Endothelial cell (in vitro differentiated cells): Measurements from ENCODE around the gene GRM8. TPM values are rescaled to one million over a fixed set of nuclear protein-coding genes. Genes with fewer than 3 reads are reported as not detected.
"Not testable (repeated sequence)": the region's sequence is repeated elsewhere in the genome, so short reads cannot be mapped to it uniquely, and the experiment has no call there.

Source experiments
- DNase-seq: peaks from one replicate; pipeline ENCODE4 v3.0.0; 2021; ENCODE audit warnings: low spot score
- H3K27ac Mint-ChIP-seq: one replicate; pipeline ENCODE4 v1.8.0; 2021; ENCODE audit warnings: mixed read lengths, inconsistent platforms; ENCODE audit not compliant: unreplicated experiment
- H3K27me3 Mint-ChIP-seq: one replicate; pipeline ENCODE4 v1.8.0; 2021; ENCODE audit warnings: mild to moderate bottlenecking, moderate library complexity, mixed read lengths, inconsistent platforms; ENCODE audit not compliant: unreplicated experiment
- H3K36me3 Mint-ChIP-seq: one replicate; pipeline ENCODE4 v1.8.0; 2021; ENCODE audit warnings: mild to moderate bottlenecking, low read depth, mixed read lengths, inconsistent platforms; ENCODE audit not compliant: unreplicated experiment
- H3K4me1 Mint-ChIP-seq: one replicate; pipeline ENCODE4 v1.8.0; 2021; ENCODE audit warnings: mild to moderate bottlenecking, mixed read lengths, inconsistent platforms; ENCODE audit not compliant: unreplicated experiment
- H3K4me3 Mint-ChIP-seq: one replicate; pipeline ENCODE4 v1.8.0; 2021; ENCODE audit warnings: mild to moderate bottlenecking, mixed read lengths, inconsistent platforms; ENCODE audit not compliant: unreplicated experiment
- H3K9me3 Mint-ChIP-seq: one replicate; pipeline ENCODE4 v1.8.0; 2021; ENCODE audit warnings: mixed read lengths, inconsistent platforms; ENCODE audit not compliant: unreplicated experiment
- CTCF ChIP-seq: fragments of 200-600 bp; sonication (generic); IDR thresholded peaks from one replicate; pipeline ENCODE4 v1.5.0; 2021; ENCODE audit warnings: antibody characterized with exemption; ENCODE audit not compliant: unreplicated experiment
- total RNA-seq: library from RNA; stranded (reverse); fragmentation: NEBNext Ultra II Directional; extraction: Animal tissue kit (Norgen Biotek cat#: 25700); gene quantifications from one replicate; pipeline ENCODE4 v1.2.1, GENCODE V29; 2021; ENCODE audit not compliant: unreplicated experiment

The GRM8 gene
- total RNA-seq, 1 donor from 2014 or later: 1.5 TPM

GRCh38 chr7:126905255-126905654, 347.5 kb downstream of the GRM8 start:
- H3K4me1 Mint-ChIP-seq, H3K9me3 Mint-ChIP-seq, H3K36me3 Mint-ChIP-seq, H3K27me3 Mint-ChIP-seq, H3K4me3 Mint-ChIP-seq, H3K27ac Mint-ChIP-seq, DNase-seq: not testable (repeated sequence)

- not testable (repeated sequence) for H3K27me3 Mint-ChIP-seq, H3K4me3 Mint-ChIP-seq, H3K4me1 Mint-ChIP-seq, H3K9me3 Mint-ChIP-seq, DNase-seq, H3K36me3 Mint-ChIP-seq, H3K27ac Mint-ChIP-seq
These were observed 351.5 kb downstream of the GRM8 start for GRCh38 chr7:126901041-126901765.

GRCh38 chr7:126887980-126888379, 364.8 kb downstream of the GRM8 start:
- not testable (repeated sequence) for H3K36me3 Mint-ChIP-seq, H3K4me1 Mint-ChIP-seq, H3K27me3 Mint-ChIP-seq, H3K27ac Mint-ChIP-seq, H3K4me3 Mint-ChIP-seq, H3K9me3 Mint-ChIP-seq, DNase-seq

- not testable (repeated sequence) for H3K4me3 Mint-ChIP-seq, H3K9me3 Mint-ChIP-seq, H3K36me3 Mint-ChIP-seq, H3K4me1 Mint-ChIP-seq, DNase-seq, H3K27ac Mint-ChIP-seq, H3K27me3 Mint-ChIP-seq
These were observed 365.2 kb downstream of the GRM8 start for GRCh38 chr7:126887560-126887959.

- H3K27me3 Mint-ChIP-seq, H3K4me1 Mint-ChIP-seq, H3K36me3 Mint-ChIP-seq, H3K4me3 Mint-ChIP-seq, H3K27ac Mint-ChIP-seq, DNase-seq, H3K9me3 Mint-ChIP-seq: not testable (repeated sequence)
These were observed 370.0 kb downstream of the GRM8 start for GRCh38 chr7:126882730-126883129.

- H3K9me3 Mint-ChIP-seq, DNase-seq, H3K4me3 Mint-ChIP-seq, H3K4me1 Mint-ChIP-seq, H3K36me3 Mint-ChIP-seq, H3K27ac Mint-ChIP-seq, H3K27me3 Mint-ChIP-seq: not testable (repeated sequence)
These were observed 370.8 kb downstream of the GRM8 start for GRCh38 chr7:126881908-126882307.

GRCh38 chr7:126881315-126881714, 371.4 kb downstream of the GRM8 start:
- DNase-seq: no peak
- no peak overlapping the region for H3K27ac Mint-ChIP-seq
- no peaks in the 10 kb centered on the region for H3K9me3 Mint-ChIP-seq
- H3K4me3 Mint-ChIP-seq: no peak overlapping the region
- no peaks in the 10 kb centered on the region for H3K36me3 Mint-ChIP-seq
- peaks cover 7% of the 10 kb centered on the region for H3K4me1 Mint-ChIP-seq
- no peaks in the 10 kb centered on the region for H3K27me3 Mint-ChIP-seq
- TF ChIP-seq CTCF: no peak

- H3K4me3 Mint-ChIP-seq, H3K36me3 Mint-ChIP-seq, H3K27me3 Mint-ChIP-seq, DNase-seq, H3K9me3 Mint-ChIP-seq, H3K4me1 Mint-ChIP-seq, H3K27ac Mint-ChIP-seq: not testable (repeated sequence)
These were observed 376.2 kb downstream of the GRM8 start for GRCh38 chr7:126876536-126876935.
